Measurements from ENCODE around the gene CALML6. TPM values are rescaled to one million over a fixed set of nuclear protein-coding genes. Genes with fewer than 3 reads are reported as not detected.

CALML6 gene
- total RNA-seq, 1 experiment from 2014 or later = 1.7 TPM

DNA sequence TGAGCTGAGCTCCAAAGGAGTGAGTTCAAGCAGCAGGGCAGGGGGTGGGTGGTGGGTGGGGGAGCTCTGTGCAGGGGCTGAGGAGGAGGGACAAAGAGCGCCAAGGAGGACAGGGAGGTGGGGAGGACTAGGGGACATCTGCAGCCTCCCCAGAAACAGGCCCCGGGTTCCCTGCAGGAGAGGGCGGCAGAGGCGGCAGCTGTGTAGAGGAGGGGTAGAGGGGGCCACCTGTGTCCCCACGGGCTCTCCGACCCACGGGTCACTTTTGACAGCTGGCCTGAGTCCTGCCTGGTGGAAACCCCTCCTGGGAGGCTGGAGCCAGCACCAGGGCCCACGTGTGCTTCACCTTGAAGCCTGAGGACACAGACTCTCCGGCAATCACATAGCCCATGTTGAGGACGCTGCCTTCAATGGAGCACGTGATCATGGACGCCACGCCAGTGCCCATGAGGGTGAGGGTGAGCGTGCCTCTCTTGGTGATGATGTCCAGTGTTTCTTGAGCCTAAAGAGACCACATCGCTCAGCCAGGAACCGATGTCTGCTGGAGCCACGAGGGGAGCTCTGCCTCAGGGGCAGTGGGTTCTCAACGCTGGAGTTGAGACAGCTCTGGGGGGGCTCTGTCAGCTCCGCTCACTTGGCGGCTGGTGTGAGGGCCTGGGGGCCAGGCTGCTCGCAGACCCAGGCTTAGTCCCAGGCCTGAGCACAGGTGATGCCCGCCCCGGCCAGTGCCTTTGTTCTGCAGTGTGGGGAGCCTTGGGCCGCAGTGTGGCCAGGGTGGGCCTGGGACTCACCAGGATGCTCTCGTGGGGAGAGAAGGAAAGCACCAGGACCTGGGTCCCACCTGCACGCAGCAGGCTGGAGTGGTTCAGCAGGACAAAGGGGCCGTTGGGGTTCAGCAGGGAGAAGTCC, 10.6 kb downstream of the CALML6 start:
- Histone ChIP-seq H3K27me3 (ENCODE audit: insufficient read depth, low read length) (no peaks in the 10 kb centered on the region), H3K56ac (ENCODE audit: insufficient read length, low read depth, low read length) (no peak overlapping the region), H3K9me3 (ENCODE audit: control insufficient read depth, low read depth, low read length) (no peaks in the 10 kb centered on the region), H2BK12ac (ENCODE audit: insufficient read length, low read depth, low read length) (no peak overlapping the region), H3K4ac (ENCODE audit: low read depth, low read length) (no peak overlapping the region), H3K9ac (ENCODE audit: extremely low read depth, insufficient read length, low read length) (no peak overlapping the region), H2BK15ac (ENCODE audit: low read depth, low read length) (no peak overlapping the region), H2AK5ac (ENCODE audit: insufficient read length, low read length) (no peak overlapping the region), H3K23me2 (ENCODE audit: insufficient read length, low read depth, low read length, poor library complexity, severe bottlenecking) (no peaks in the 10 kb centered on the region), H4K91ac (ENCODE audit: insufficient read length, low read depth, low read length) (no peak overlapping the region), H3K4me1 (ENCODE audit: insufficient read depth, low read length) (no peaks in the 10 kb centered on the region), H3K14ac (ENCODE audit: insufficient read depth, low read length) (no peak overlapping the region), H3K23ac (ENCODE audit: insufficient read length, low read depth, low read length) (no peak overlapping the region), H3K18ac (ENCODE audit: insufficient read length, low read depth, low read length) (no peak overlapping the region), H2BK20ac (ENCODE audit: low read depth, low read length, poor library complexity, severe bottlenecking) (no peak overlapping the region), H4K5ac (ENCODE audit: insufficient read length, low read depth, low read length) (no peak overlapping the region), H3K79me2 (ENCODE audit: insufficient read depth, low read length) (no peaks in the 10 kb centered on the region), H3K27ac (ENCODE audit: insufficient read length, low read depth, low read length) (no peak overlapping the region), H3K4me2 (ENCODE audit: insufficient read depth, insufficient read length, low read length) (no peak overlapping the region), H4K8ac (replicated peaks; ENCODE audit: insufficient read length, low read depth, low read length) (no peak overlapping the region), H4K20me1 (ENCODE audit: control insufficient read depth, insufficient read depth, insufficient read length) (no peaks in the 10 kb centered on the region), H2BK5ac (ENCODE audit: insufficient read length, low read length) (no peak overlapping the region), H2AFZ (ENCODE audit: low read length) (no peak overlapping the region), H2BK120ac (ENCODE audit: low read depth, low read length, poor library complexity, severe bottlenecking) (no peak overlapping the region), H3T11ph (ENCODE audit: low read length) (no peak overlapping the region), H3K79me1 (ENCODE audit: insufficient read depth, low read depth, low read length, poor library complexity, severe bottlenecking) (no peaks in the 10 kb centered on the region)
- Mint-ChIP-seq H3K27me3 (ENCODE audit: low read depth) (peaks cover 4% of the 10 kb centered on the region), H3K36me3 (ENCODE audit: insufficient read depth in 1 of 3, low read depth in 3 of 3) (no peaks in the 10 kb centered on the region), H3K4me1 (peaks cover 0 to 4% of the 10 kb centered on the region in 2 experiments; a peak in 2 of 4 replicates), H3K4me3 (no peak overlapping the region), H3K9me3 (peaks cover 5% of the 10 kb centered on the region in 2 experiments; a peak in 2 of 5 replicates), H3K27ac (no peak overlapping the region; a peak in 1 of 7 replicates)
- DNase-seq = no peak
- no CpG with 5 or more reads among the region's 27 CpGs for WGBS (ENCODE audit: extremely low coverage, insufficient read length, low lambda C conversion rate)
- TF ChIP-seq, protein P1, sequence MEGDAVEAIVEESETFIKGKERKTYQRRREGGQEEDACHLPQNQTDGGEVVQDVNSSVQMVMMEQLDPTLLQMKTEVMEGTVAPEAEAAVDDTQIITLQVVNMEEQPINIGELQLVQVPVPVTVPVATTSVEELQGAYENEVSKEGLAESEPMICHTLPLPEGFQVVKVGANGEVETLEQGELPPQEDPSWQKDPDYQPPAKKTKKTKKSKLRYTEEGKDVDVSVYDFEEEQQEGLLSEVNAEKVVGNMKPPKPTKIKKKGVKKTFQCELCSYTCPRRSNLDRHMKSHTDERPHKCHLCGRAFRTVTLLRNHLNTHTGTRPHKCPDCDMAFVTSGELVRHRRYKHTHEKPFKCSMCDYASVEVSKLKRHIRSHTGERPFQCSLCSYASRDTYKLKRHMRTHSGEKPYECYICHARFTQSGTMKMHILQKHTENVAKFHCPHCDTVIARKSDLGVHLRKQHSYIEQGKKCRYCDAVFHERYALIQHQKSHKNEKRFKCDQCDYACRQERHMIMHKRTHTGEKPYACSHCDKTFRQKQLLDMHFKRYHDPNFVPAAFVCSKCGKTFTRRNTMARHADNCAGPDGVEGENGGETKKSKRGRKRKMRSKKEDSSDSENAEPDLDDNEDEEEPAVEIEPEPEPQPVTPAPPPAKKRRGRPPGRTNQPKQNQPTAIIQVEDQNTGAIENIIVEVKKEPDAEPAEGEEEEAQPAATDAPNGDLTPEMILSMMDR (conservative IDR thresholded peaks at IDR 0.05) = no peak

Measured in H9 (cell line).